ENCODE results near the gene IL23A. TPM values are rescaled to one million over a fixed set of nuclear protein-coding genes. Genes with fewer than 3 reads are reported as not detected.

Gene IL23A
- total RNA-seq, 4 donors from 2014 or later: not detected

GRCh38 chr12:56350662-56351061 lies 12.0 kb downstream of the IL23A start:
- no peaks in the 10 kb centered on the region for H3K4me1 ChIP-seq
- no peaks in the 10 kb centered on the region for H3K9me3 ChIP-seq
- H3K4me3 ChIP-seq: no peak overlapping the region
- H3K36me3 ChIP-seq: peaks cover 9 to 100% (median 32%) of the 10 kb centered on the region in 3 donors
- H3K27me3 ChIP-seq: no peaks in the 10 kb centered on the region
- TF ChIP-seq POLR2A (IDR thresholded peaks at IDR 0.05) (no peak), CTCF (IDR thresholded peaks at IDR 0.05) (no peak)
- H3K27ac ChIP-seq: no peak overlapping the region
- DNase-seq (ENCODE audit: low spot score in 2 of 2): no peak
- 90 to 91% methylated on average over 2 of the region's 2 CpGs for WGBS, 2 donors

GRCh38 chr12:56351325-56351724 lies 12.6 kb downstream of the IL23A start:
- WGBS, 2 donors: 77 to 87% methylated on average over 2 of the region's 2 CpGs
- H3K27ac ChIP-seq: no peak overlapping the region
- H3K9me3 ChIP-seq: no peaks in the 10 kb centered on the region
- no peak overlapping the region for H3K4me3 ChIP-seq
- H3K4me1 ChIP-seq: no peaks in the 10 kb centered on the region
- peaks cover 9 to 100% (median 35%) of the 10 kb centered on the region in 3 donors for H3K36me3 ChIP-seq
- DNase-seq (ENCODE audit: low spot score in 2 of 2): no peak
- TF ChIP-seq POLR2A (IDR thresholded peaks at IDR 0.05): no peak
- no peaks in the 10 kb centered on the region for H3K27me3 ChIP-seq

GRCh38 chr12:56358836-56359532 lies 20.3 kb downstream of the IL23A start:
- TF ChIP-seq CTCF (IDR thresholded peaks at IDR 0.05) (no peak), EP300 (IDR thresholded peaks at IDR 0.05) (peak; percentile 65 to 81), POLR2A (IDR thresholded peaks at IDR 0.05) (peak; percentile 4 to 46)
- peak overlapping the region; percentile 67 to 78 (median 72) for H3K4me3 ChIP-seq
- peak in 1 of 2 donors; percentile 40 for DNase-seq (ENCODE audit: low spot score in 2 of 2)
- H3K4me1 ChIP-seq: peaks cover 0 to 29% (median 21%) of the 10 kb centered on the region in 4 donors
- peaks cover 7 to 27% (median 19%) of the 10 kb centered on the region in 3 donors for H3K36me3 ChIP-seq
- WGBS, 2 donors: 0% methylated on average over 1 of the region's 1 CpG
- no peaks in the 10 kb centered on the region for H3K27me3 ChIP-seq
- H3K27ac ChIP-seq: peak overlapping the region; percentile 84 to 95 (median 88)
- no peaks in the 10 kb centered on the region for H3K9me3 ChIP-seq

GRCh38 chr12:56359851-56360767 lies 21.4 kb downstream of the IL23A start, which contains the start of gene STAT2:
TSS of gene STAT2 (minus strand) at chr12:56360107. CDS start at chr12:56356571, 3,536 bp downstream.
- DNase-seq (ENCODE audit: low spot score in 2 of 2): peak; percentile 96 to 98
- H3K4me1 ChIP-seq: peaks cover 0 to 29% (median 21%) of the 10 kb centered on the region in 4 donors
- peak within 1 kb of the TSS; percentile 89 to 95 (median 94) for H3K27ac ChIP-seq
- WGBS, 2 donors: 1% methylated on average over 44 to 48 of the region's 54 CpGs
- peak within 1 kb of the TSS; percentile 67 to 78 (median 72) for H3K4me3 ChIP-seq
- TF ChIP-seq EP300 (IDR thresholded peaks at IDR 0.05): peak; percentile 94 to 97
- TF ChIP-seq POLR2A (IDR thresholded peaks at IDR 0.05): peak; percentile 54 to 75
- TF ChIP-seq CTCF (IDR thresholded peaks at IDR 0.05): peak in 4 of 5 experiments; percentile 5 to 25 (median 8)
- no peaks in the 10 kb centered on the region for H3K27me3 ChIP-seq
- H3K9me3 ChIP-seq: no peaks in the 10 kb centered on the region
- peaks cover under 1 to 16% (median 8%) of the 10 kb centered on the region in 3 donors for H3K36me3 ChIP-seq

- Histone ChIP-seq H3K9me3 (no peaks in the 10 kb centered on the region), H3K4me3 (no peak overlapping the region), H3K36me3 (peaks cover 0 to under 1% (median 0%) of the 10 kb centered on the region in 3 donors), H3K27ac (no peak overlapping the region), H3K27me3 (no peaks in the 10 kb centered on the region), H3K4me1 (peaks cover 0 to 29% (median 21%) of the 10 kb centered on the region in 4 donors)
- 79 to 83% methylated on average over 8 of the region's 8 CpGs for WGBS, 2 donors
- TF ChIP-seq EP300 (IDR thresholded peaks at IDR 0.05) (no peak), POLR2A (IDR thresholded peaks at IDR 0.05) (no peak), CTCF (IDR thresholded peaks at IDR 0.05) (no peak)
- DNase-seq (ENCODE audit: low spot score in 2 of 2): no peak
Observed at GRCh38 chr12:56361487-56362129, 22.9 kb downstream of the IL23A start.

All from tibial nerve (tissue), 4 donors.